Measurements from ENCODE around the gene PSME2.

The PSME2 gene

GRCh38 chr14:24177891-24178290 is 31.5 kb upstream of the PSME2 start:
- no peak overlapping the region for H3K4me3 ChIP-seq (ENCODE audit: low read depth, low read length)
- no peak for DNase-seq (ENCODE audit: low read depth)
- TF ChIP-seq MYC (IDR thresholded peaks at IDR 0.05; ENCODE audit: low read depth, low read length) (no peak), CTCF (IDR thresholded peaks at IDR 0.05; ENCODE audit: low read depth, low read length) (no peak), POLR2A (IDR thresholded peaks at IDR 0.05; ENCODE audit: extremely low read depth, insufficient read length) (no peak), MAX (IDR thresholded peaks at IDR 0.05; ENCODE audit: low read depth, low read length) (no peak)

- DNase-seq (ENCODE audit: low read depth) = no peak
- TF ChIP-seq POLR2A (IDR thresholded peaks at IDR 0.05; ENCODE audit: extremely low read depth, insufficient read length) (no peak), CTCF (IDR thresholded peaks at IDR 0.05; ENCODE audit: low read depth, low read length) (no peak), MYC (IDR thresholded peaks at IDR 0.05; ENCODE audit: low read depth, low read length) (no peak), MAX (IDR thresholded peaks at IDR 0.05; ENCODE audit: low read depth, low read length) (no peak)
- H3K4me3 ChIP-seq (ENCODE audit: low read depth, low read length) = no peak overlapping the region
Observed at GRCh38 chr14:24177041-24177825, 30.8 kb upstream of the PSME2 start.

- DNase-seq (ENCODE audit: low read depth) = no peak
- TF ChIP-seq MYC (IDR thresholded peaks at IDR 0.05; ENCODE audit: low read depth, low read length) (no peak), CTCF (IDR thresholded peaks at IDR 0.05; ENCODE audit: low read depth, low read length) (no peak)
Observed at GRCh38 chr14:24176599-24176998, 30.2 kb upstream of the PSME2 start.

GRCh38 chr14:24172871-24173281 is 26.5 kb upstream of the PSME2 start:
- TF ChIP-seq POLR2A (IDR thresholded peaks at IDR 0.05; ENCODE audit: extremely low read depth, insufficient read length) = no peak
- TF ChIP-seq MYC (IDR thresholded peaks at IDR 0.05; ENCODE audit: low read depth, low read length) = no peak
- no peak for TF ChIP-seq MAX (IDR thresholded peaks at IDR 0.05; ENCODE audit: low read depth, low read length)
- no peak for TF ChIP-seq CTCF (IDR thresholded peaks at IDR 0.05; ENCODE audit: low read depth, low read length)
- no peak for DNase-seq (ENCODE audit: low read depth)
- H3K4me3 ChIP-seq (ENCODE audit: low read depth, low read length) = no peak overlapping the region

More at GRCh38 chr14:24176599-24176998, 30.2 kb upstream of the PSME2 start:
- H3K4me3 ChIP-seq (ENCODE audit: low read depth, low read length) = no peak overlapping the region

GRCh38 chr14:24172261-24172860 is 26.0 kb upstream of the PSME2 start:
- TF ChIP-seq MYC (IDR thresholded peaks at IDR 0.05; ENCODE audit: low read depth, low read length) = no peak
- TF ChIP-seq POLR2A (IDR thresholded peaks at IDR 0.05; ENCODE audit: extremely low read depth, insufficient read length) = no peak
- no peak for TF ChIP-seq CTCF (IDR thresholded peaks at IDR 0.05; ENCODE audit: low read depth, low read length)
- TF ChIP-seq MAX (IDR thresholded peaks at IDR 0.05; ENCODE audit: low read depth, low read length) = no peak
- no peak overlapping the region for H3K4me3 ChIP-seq (ENCODE audit: low read depth, low read length)
- no peak for DNase-seq (ENCODE audit: low read depth)

Measured in NB4 (cell line).